Stimulated activated CD8-positive, alpha-beta memory T cell treated with anti-CD3 and anti-CD28 coated beads, Interleukin-7, amount 100 ng/mL, for 1 hour (primary cell): Measurements from ENCODE around the gene FOXO6.

Experiments used
- DNase-seq, 2 donors: peaks; one replicate each; pipeline ENCODE4 v3.0.0-alpha.2; 2020; ENCODE audit warnings: low read depth in 2 of 2

The FOXO6 gene

DNA sequence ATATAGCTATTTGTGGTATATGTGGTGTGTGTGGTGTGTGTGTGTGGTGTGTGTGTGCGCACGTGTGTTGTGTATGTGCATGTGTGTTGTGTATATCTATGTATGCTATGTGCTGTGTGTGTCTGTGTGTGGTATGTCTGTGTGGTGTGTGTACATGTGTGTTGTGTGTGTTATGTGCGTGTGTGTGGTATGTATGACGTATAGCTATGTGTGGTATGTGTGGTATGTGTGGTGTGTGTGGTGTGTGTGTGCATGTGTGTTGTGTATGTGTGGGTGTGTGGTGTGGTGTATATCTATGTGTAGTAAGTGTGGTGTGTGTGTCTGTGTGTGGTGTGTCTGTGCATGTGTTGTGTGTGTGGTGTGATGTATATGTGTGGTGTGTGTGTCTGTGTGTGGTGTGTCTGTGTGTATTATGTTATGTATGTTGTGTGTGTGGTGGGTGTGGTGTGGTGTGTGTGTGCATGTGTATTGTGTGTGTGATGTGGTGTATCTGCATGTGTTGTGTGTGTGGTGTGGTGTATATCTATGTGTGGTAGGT, 63.4 kb downstream of the FOXO6 start:
- DNase-seq, result no peak

- no peak for DNase-seq
These were observed 64.1 kb downstream of the FOXO6 start for GRCh38 chr1:41425369-41425768.

- DNase-seq, result no peak
These were observed 65.1 kb downstream of the FOXO6 start for GRCh38 chr1:41426201-41426890.

DNA sequence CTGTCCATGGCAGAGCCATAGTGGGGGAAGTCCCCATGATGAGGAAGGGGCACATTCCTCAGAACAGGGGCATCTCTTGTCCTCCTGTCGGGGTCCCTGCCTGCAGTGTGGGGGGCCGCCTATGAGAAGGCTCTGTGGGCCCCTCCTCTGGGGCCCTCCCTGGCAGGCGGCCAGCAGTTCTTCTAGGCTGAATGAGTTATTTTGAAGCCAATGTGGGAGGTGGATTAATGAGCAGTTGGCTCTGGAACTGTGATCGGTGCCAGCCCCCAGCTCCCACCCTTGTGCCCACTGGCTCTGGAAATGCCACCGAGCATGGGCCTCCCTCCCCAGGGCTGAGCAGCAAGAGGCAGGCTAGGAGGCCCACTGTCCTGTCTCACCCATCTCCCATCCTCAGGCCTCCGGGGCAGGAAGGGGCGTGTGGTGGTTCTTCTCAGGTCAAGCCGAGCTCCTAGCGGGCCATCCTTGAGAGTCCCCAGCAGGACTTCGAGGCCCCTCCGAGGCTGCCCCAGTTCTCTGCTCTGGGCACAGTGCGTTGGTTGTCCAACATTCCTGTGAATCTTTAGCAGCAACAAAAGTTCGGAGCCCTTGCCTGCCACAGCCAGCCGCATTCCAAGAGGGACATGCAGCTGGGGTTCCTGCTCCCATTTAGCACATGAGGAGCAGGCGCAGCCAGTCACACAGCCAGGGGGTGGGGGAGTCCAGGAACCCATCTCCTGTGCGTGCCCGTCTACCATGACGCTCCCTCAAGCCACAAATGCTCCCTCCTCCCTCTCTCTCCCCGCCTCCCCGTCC, 66.1 kb downstream of the FOXO6 start:
- no peak for DNase-seq

GRCh38 chr1:41427916-41428737, 66.9 kb downstream of the FOXO6 start:
- DNase-seq, result no peak

DNA sequence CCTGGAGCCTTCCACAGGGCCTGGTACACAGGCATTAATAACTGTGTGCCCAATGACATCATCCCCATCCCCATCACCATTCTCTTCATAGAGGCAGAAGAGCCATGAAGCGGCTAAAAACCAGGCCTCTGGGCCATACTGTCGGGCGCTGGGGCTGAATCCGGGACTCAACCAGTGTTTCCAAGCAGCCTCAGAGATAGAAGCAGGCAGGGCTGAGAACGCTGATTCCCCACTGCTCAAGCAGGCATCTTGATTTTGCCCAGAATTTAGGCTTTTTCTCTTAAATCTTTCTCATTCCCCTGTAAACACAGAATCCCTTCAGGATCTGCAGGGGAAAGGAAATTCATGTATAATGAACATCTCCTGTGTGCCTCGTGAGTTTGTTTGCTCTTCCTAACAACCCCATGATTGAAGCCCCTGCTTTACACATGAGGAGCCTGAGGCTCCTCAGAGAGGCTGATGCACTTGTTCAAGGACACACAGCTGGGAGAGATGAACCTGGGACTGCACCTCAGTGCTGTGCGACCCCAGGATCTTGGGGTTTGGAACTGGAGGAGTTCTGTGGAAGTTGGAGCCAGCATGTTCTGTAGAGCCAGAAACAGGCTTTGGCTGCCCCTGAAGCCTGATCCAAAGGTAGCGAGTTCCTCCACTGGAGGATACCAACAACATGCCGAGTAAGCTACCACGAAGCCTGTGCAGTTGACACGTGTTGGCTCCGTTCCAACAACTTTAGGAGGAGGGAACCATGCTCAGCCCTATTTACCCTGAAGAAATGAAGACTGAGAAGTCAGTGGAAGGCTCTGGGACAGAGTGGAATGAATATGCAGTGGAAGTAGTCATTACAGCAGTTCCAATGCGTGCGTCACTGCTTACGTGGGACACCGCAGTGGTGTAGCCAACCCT, 67.8 kb downstream of the FOXO6 start:
- DNase-seq, result no peak

- no peak for DNase-seq
These were observed 68.4 kb downstream of the FOXO6 start for GRCh38 chr1:41429641-41430035.

GRCh38 chr1:41430069-41430468, 68.8 kb downstream of the FOXO6 start:
- DNase-seq, result no peak

DNA sequence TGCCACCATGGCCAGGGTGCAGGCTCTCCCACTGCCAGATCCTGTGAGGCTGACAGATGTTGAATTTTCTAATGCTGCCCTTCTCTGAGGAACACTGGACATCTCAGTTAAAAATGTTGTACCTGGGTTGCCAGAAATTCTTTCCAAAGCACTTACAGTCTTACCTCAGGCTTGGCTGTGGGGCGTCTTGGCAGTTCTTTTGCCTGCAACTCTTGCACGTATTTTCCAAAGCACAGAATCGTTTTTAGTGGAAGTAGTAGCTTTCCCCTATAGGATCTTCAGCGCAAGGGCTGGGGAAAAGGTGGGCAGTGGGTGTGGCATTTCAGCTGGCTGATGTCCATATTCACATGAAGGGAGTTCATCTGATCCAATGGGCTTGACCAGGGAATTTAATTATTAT, 69.3 kb downstream of the FOXO6 start:
- no peak for DNase-seq

GRCh38 chr1:41431490-41432350, 70.5 kb downstream of the FOXO6 start:
- no peak for DNase-seq
